GM23248 (cell line): ENCODE measurements around the gene ACMSD.

Experiments used
- EZH2 ChIP-seq: fragments of 200-600 bp; sonication (generic); IDR thresholded peaks from 2 replicates; pipeline ENCODE4 v1.6.1; 2018; ENCODE audit warnings: antibody characterized with exemption, mild to moderate bottlenecking; ENCODE audit not compliant: insufficient read depth, poor library complexity, severe bottlenecking
- EZH2phosphoT487 ChIP-seq: fragments of 200-600 bp; sonication (generic); IDR thresholded peaks from 2 replicates; pipeline ENCODE4 v1.6.1; 2018; ENCODE audit warnings: antibody characterized with exemption, moderate library complexity, mild to moderate bottlenecking, low read depth; ENCODE audit not compliant: insufficient read depth

DNA sequence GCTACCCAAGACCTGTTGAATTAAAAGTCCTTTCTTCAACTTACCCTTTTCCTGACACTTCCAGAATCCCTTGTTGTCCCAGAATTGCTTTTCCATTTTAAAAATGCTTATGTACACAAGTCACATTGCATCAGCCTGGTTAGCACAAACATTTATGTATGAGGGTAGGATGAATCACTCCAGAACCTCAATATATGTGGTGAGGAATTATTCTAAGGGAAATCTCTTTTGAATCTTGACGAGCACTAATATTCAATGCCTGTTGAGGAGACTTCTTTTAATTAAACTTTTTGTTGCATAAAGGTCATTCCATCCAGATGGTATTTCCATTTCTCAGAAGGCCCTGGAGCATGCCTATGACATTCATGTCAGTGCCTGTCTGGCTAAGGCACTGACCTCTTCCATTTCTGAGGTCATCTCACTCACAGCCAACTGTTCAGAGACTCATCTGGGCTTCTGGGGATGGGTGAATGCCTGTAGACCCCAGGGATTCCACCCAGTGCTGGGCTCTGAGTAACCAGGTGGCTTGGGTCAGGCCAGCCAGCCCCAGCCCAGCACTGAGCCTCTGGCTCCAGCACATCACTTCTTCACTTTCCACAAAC lies 28.2 kb downstream of the ACMSD start:
- no peak for TF ChIP-seq EZH2
- TF ChIP-seq EZH2phosphoT487, result no peak
